CD4-positive, alpha-beta T cell (primary cell): Measurements from ENCODE around the gene EPHB1. TPM values are rescaled to one million over a fixed set of nuclear protein-coding genes. Genes with fewer than 3 reads are reported as not detected.

Source experiments
- ATAC-seq: fragments of 200-7000 bp; cut with Tn5 transposase; one replicate; pipeline ENCODE4 v1.10.0; 2022; ENCODE audit warnings: mild to moderate bottlenecking; ENCODE audit not compliant: poor library complexity
- CTCF ChIA-PET: fragments of 350-600 bp; sonication (Branson Sonifier 250); formaldehyde crosslinking; loops from one replicate; lab custom pipeline; 2021; ENCODE audit warnings: antibody characterized with exemption, inconsistent platforms; lab: Charles Lee
- POLR2A ChIA-PET: fragments of 350-600 bp; sonication (Branson Sonifier 250); formaldehyde crosslinking; loops from one replicate; lab custom pipeline; 2021; ENCODE audit warnings: antibody characterized with exemption, inconsistent platforms; lab: Charles Lee
- DNase-seq, 14 experiments: peaks; one replicate each; pipeline ENCODE4 v3.0.0-alpha.2; 2013 to 2020; ENCODE audit warnings: mixed read lengths in 2 of 14
- H3K27ac ChIP-seq, 2 donors: one replicate each; pipeline versions ENCODE4 v1.5.1 to v1.7.0; 2013; ENCODE audit warnings: low read length in 2 of 2, low read depth in 1 of 2, mild to moderate bottlenecking in 1 of 2
- H3K27me3 ChIP-seq, 2 experiments: 1 replicate in 1 of 2; 2 replicates in 1 of 2; pipeline versions ENCODE4 v1.6.1 to v1.7.0; 2013; ENCODE audit warnings: low read length in 2 of 2, control low read depth in 1 of 2, mild to moderate bottlenecking in 1 of 2, moderate library complexity in 1 of 2; ENCODE audit not compliant: insufficient read depth in 2 of 2, control insufficient read depth in 1 of 2
- H3K36me3 ChIP-seq: one replicate; pipeline ENCODE4 v1.6.1; 2013; ENCODE audit warnings: low read length, control low read depth; ENCODE audit not compliant: insufficient read depth
- H3K4me1 ChIP-seq: one replicate; pipeline ENCODE4 v1.6.1; 2013; ENCODE audit warnings: low read length, control low read depth; ENCODE audit not compliant: insufficient read depth
- H3K4me3 ChIP-seq: one replicate; pipeline ENCODE4 v1.5.1; 2013; ENCODE audit warnings: mild to moderate bottlenecking, low read length, moderate library complexity
- H3K9me3 ChIP-seq, 2 experiments: 1 replicate in 1 of 2; 2 replicates in 1 of 2; pipeline versions ENCODE4 v1.6.1 to v1.7.0; 2013; ENCODE audit warnings: low read length in 2 of 2, mild to moderate bottlenecking in 2 of 2, control low read depth in 1 of 2, moderate library complexity in 1 of 2; ENCODE audit not compliant: control insufficient read depth in 1 of 2, insufficient read depth in 1 of 2
- H3K27ac Mint-ChIP-seq: one replicate; pipeline ENCODE4 v1.8.0; 2020; ENCODE audit warnings: mixed read lengths
- H3K27me3 Mint-ChIP-seq: one replicate; pipeline ENCODE4 v1.8.0; 2021; ENCODE audit warnings: mixed read lengths
- H3K36me3 Mint-ChIP-seq: one replicate; pipeline ENCODE4 v1.8.0; 2021; ENCODE audit warnings: low read depth, mixed read lengths
- H3K4me1 Mint-ChIP-seq: one replicate; pipeline ENCODE4 v1.8.0; 2021; ENCODE audit warnings: low read depth, mixed read lengths
- H3K4me3 Mint-ChIP-seq: one replicate; pipeline ENCODE4 v1.8.0; 2020; ENCODE audit warnings: mild to moderate bottlenecking, mixed read lengths
- H3K9me3 Mint-ChIP-seq: one replicate; pipeline ENCODE4 v1.8.0; 2020; ENCODE audit warnings: mixed read lengths
- CTCF ChIP-seq: fragments of 200-600 bp; IDR thresholded peaks from one replicate; pipeline ENCODE4 v1.8.0; 2022; ENCODE audit warnings: antibody characterized with exemption, mild to moderate bottlenecking
- intact Hi-C, 2 experiments: fragments of 100-400 bp; cut with DNase I in 1 of 2; cut with micrococcal nuclease in 1 of 2; formaldehyde crosslinking; loops; one replicate each; pipeline versions ENCODE4 v1.15.1 to v1.9.0; 2023 to 2025; cut with DNase I, micrococcal nuclease
- total RNA-seq, 174 experiments: library from RNA in 2 of 174; stranded (reverse) in 2 of 174; gene quantifications; one replicate each; pipeline ENCODE4 v1.2.3 and lab custom pipeline; 2021 to 2026

EPHB1 gene
- total RNA-seq, 2 experiments from 2014 or later = 0.08 to 0.49 TPM

- TF ChIP-seq CTCF = no peak
- Mint-ChIP-seq H3K4me1 (no peaks in the 10 kb centered on the region), H3K27me3 (no peaks in the 10 kb centered on the region), H3K9me3 (no peaks in the 10 kb centered on the region), H3K4me3 (no peak overlapping the region), H3K27ac (no peak overlapping the region), H3K36me3 (no peaks in the 10 kb centered on the region)
- no peaks in the 10 kb centered on the region for H3K4me1 ChIP-seq
- H3K27me3 ChIP-seq = no peaks in the 10 kb centered on the region
- H3K36me3 ChIP-seq = no peaks in the 10 kb centered on the region
- peaks cover 0 to 7% of the 10 kb centered on the region in 2 experiments for H3K9me3 ChIP-seq
- no peak overlapping the region for H3K27ac ChIP-seq
- no peak overlapping the region for H3K4me3 ChIP-seq
- DNase-seq = no peak
- ChIA-PET POLR2A (no interaction called here), CTCF (no interaction called here)
- intact Hi-C loops = no loop called here
- no peak for ATAC-seq
Observed at GRCh38 chr3:134908271-134908670, 113.2 kb downstream of the EPHB1 start.

- H3K27ac Mint-ChIP-seq = no peak overlapping the region
- ChIA-PET POLR2A (no interaction called here), CTCF (no interaction called here)
- DNase-seq (no peak), ATAC-seq (no peak)
- H3K27me3 Mint-ChIP-seq = no peaks in the 10 kb centered on the region
- H3K27me3 ChIP-seq = no peaks in the 10 kb centered on the region
- no peaks in the 10 kb centered on the region for H3K9me3 Mint-ChIP-seq
- H3K9me3 ChIP-seq = peaks cover 0 to 7% of the 10 kb centered on the region in 2 experiments
- intact Hi-C loops = no loop called here
- no peaks in the 10 kb centered on the region for H3K4me1 ChIP-seq
- H3K4me1 Mint-ChIP-seq = no peaks in the 10 kb centered on the region
- H3K36me3 Mint-ChIP-seq = no peaks in the 10 kb centered on the region
- no peaks in the 10 kb centered on the region for H3K36me3 ChIP-seq
- no peak overlapping the region for H3K4me3 Mint-ChIP-seq
- no peak for TF ChIP-seq CTCF
- no peak overlapping the region for H3K27ac ChIP-seq
- no peak overlapping the region for H3K4me3 ChIP-seq
Observed at GRCh38 chr3:134910026-134910425, 115.0 kb downstream of the EPHB1 start.

- Mint-ChIP-seq H3K27ac (no peak overlapping the region), H3K36me3 (no peaks in the 10 kb centered on the region), H3K4me1 (no peaks in the 10 kb centered on the region), H3K9me3 (no peaks in the 10 kb centered on the region), H3K27me3 (no peaks in the 10 kb centered on the region), H3K4me3 (no peak overlapping the region)
- no peaks in the 10 kb centered on the region for H3K4me1 ChIP-seq
- no peak overlapping the region for H3K4me3 ChIP-seq
- intact Hi-C loops = no loop called here
- POLR2A ChIA-PET = no interaction called here
- no peaks in the 10 kb centered on the region for H3K36me3 ChIP-seq
- CTCF ChIA-PET = no interaction called here
- H3K27ac ChIP-seq = no peak overlapping the region
- peaks cover 0 to 13% of the 10 kb centered on the region in 2 experiments for H3K9me3 ChIP-seq
- ATAC-seq (no peak), DNase-seq (no peak)
- TF ChIP-seq CTCF = no peak
- H3K27me3 ChIP-seq = no peaks in the 10 kb centered on the region
Observed at GRCh38 chr3:134911586-134912548, 116.8 kb downstream of the EPHB1 start.
